Putamen (tissue), 1 donor: ENCODE results near the gene MYF5.

ENCODE experiments used
- DNase-seq: peaks from one replicate; pipeline ENCODE4 v3.0.0-alpha.2; 2016; ENCODE audit warnings: low spot score

The MYF5 gene

DNA sequence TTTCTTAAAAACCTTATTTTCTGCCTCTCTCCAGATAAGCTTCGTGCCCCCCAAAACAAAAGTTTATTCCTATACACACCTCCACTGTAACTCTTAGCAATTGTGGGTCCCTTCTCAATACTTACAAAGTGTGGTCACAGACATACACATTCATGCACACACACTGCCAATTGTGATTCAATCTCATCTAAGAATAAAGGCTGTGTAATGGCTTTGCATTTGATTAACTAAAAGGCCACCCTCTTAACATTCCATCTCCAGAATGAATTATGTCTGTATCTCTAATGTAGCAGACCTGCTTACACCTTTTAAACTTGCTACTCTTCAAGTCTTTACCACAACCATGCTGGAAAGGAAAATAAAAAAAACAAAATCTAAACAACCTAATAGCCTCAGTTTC is 49.5 kb downstream of the MYF5 start:
- no peak for DNase-seq

- no peak for DNase-seq
Measured at GRCh38 chr12:80766897-80767296, 50.2 kb downstream of the MYF5 start.
